CD4-positive, alpha-beta T cell treated with Interleukin-6 at 100 ng/mL for 8 hours (primary cell): Measurements from ENCODE around the gene CARS1.

ENCODE experiments used
- DNase-seq: peaks from one replicate; pipeline ENCODE4 v3.0.0-alpha.2; 2020; ENCODE audit warnings: mixed read lengths, low spot score

The CARS1 gene

DNA sequence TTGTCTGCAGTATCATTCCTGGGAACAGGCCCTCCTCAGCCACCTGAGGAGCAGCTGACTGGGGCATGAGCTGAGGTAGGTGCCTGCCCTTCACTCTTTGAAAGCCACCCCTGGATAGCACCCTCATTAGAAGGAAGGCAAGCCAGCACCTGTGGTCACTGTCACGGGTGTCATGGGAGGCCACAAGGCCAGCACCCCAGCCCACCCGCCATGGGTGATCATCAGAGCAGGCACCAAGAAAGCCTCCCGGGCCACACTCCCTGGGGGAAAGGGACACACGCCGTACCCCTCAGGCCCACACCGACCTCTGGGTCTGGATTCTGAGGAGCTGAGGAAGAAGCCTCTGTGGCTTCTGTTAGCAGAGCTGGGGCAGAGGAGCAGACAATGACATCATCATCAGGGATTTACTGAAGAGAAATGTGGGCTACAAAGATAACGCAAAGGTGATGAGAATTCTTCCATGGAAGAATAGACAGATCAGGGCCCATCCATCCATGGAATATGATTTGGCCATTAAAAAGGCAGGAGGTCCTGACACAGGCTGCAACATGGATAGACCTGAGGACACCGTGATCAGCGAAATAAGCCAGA is 48.4 kb downstream of the CARS1 start:
- DNase-seq, result no peak

DNA sequence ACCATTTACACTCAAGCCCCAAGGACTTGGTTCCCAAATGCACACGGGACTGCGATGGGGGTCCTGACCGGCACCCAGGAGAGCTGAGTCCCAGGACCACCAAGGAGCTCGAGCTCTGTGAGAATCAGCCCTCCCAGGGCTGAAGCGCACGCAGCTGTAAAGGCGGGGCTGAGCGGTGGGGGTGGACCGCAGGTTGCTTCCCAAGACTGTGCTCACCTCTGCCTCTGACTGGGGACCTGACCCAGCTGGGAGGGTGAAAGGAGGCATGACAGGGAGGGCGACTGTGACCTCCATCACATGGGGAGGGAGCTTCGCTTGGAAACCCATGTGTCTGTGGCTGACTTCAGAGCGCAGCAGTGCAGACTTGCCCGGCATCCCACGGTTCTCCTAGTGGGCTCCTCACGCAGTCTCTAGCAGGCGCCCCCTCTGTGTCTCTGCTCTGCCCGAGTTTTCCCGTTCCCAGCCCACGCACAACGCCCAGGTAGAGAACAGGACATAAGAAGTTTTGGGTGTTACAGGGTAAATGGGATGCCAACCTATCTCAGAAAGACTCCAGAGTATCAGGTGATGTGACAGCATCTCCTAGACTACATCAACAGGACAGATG is 49.7 kb downstream of the CARS1 start:
- DNase-seq, result no peak

DNA sequence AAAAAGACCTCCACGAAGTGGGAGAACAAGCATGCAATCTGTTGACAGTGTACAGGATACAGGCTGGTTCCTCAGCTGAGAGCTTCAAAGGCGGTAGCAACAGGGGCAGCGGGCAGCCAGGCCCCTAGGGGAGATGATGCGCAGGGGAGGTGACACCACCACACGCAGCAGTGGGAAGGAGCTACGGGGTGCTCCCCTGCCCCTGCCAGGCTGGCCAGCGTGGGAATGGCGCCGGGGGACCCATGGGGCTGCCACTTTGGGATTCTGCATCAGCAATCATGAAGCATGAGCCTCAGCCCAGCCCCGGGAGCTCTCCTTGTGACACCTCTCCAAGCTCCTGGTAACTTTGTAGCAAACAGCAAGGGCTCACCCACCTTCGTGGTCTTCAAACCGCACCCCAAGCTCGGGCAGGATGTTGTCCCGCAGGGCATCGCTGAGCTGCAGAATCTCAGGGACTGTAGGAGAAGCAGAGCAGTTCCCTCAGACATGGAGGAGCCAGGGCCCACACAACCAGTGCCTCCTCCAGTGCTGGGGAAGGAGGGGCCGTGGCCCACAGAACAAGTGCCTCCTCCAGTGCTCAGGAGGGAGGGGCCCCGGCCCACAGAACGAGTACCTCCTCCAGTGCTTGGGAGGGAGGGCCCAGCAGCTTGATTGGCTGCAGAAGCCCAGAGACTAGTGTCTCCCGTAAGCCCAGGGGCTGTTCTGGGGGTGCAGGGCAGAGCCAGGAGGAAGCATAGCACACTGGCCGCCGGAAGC is 50.5 kb downstream of the CARS1 start:
- DNase-seq, result no peak

DNA sequence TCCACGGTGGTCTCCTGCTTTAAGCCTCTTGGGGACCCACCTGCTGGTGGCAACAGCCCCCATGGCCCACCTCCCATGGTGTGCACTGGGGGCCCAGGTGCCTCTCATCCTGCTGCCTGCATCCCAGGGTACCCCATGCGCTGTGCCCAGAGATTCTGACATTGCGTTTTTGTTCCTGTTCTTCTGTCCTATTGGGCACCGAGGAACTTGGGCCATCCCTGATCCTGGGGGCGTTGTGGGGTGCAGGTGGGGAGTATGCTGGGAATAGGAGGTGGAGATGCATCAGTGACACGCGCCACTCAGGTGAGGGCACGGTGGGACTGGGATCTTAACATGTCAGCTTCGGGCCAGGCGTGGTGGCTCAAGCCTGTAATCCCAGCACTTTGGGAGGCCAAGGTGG is 52.7 kb downstream of the CARS1 start:
- no peak for DNase-seq

DNA sequence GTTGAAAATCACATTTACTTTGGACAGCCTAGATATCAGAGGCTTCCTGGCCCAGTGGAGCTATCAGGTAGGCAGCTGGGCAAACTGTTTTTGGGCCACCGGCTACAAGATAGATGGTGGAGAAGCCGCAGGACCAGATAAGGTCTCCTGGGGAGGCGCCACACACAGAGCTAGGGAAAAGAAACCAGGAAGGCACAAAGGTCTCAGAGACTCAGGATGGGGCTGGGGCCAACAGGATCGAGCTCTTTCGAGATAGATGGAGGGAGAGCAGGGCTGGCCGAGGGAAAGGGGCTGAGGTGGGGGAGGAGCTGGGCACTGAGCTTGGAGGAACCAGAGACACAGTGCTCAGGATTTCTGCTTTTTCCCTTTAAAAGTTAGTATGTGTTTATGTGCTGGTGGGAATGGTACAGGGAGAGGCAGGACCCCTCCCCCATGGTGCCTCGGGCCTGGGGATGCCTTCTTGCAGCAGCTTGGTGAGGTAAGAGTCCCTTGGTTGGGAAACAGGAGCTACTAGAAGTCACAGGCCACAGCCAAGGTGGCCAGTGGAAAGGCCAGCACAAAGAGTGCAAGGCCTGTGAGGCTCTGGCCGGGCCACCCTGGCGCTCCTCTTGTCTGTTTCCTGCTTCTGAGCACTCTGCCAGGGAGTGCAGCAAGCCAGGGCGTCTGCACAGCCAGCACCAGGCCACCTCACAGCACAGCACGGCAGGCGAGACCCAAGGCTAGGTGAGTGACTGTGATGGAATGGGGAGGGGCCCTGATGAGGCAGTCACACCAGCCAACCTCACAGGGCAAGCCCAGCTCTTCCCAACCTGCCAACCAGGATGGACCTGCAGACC is 53.6 kb downstream of the CARS1 start:
- DNase-seq, result no peak

DNA sequence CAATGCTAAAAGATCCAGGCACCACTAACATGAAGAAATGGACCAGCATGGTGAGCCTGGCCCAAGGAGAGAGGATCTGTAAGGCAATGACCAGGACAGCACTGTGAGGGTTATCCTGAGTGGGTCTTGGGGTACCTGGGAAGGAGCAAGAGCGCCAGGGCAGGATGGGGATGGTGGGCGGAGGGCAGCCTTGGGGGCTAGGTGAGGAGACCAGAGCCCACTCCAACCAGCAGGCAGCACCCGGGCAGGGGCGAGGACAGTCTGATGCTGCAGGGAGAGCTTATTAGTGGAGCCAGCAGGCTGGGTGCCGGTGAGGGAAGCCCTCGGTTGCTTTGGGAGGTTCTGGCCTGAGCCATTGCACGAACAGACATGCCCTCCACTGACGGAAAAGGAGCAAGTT is 54.4 kb downstream of the CARS1 start:
- DNase-seq, result no peak

DNA sequence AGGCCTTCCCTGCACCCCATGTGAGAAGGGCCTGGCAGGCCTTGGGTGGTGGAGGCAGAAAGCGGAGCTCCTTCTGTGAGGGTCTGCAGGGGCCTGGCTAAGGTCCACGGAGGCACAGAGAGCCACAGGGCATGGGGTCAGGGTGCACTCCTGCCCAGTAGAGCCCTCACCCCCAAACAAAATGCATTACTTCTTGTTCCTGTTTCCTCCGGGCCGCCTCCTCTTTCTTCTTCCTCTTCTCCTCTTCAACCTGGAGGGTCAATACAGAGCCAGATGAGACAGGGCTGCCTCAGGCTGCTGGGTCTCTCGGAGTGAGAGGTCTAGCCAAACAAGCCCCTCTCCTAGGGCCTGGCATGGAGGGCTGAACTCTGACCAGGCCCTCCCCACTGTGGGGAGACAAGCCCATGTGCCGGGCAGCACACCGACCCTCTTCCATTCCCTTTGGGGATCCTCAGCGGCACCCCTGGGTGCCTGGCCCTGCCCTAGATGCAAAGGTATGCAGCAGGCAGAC is 54.8 kb downstream of the CARS1 start:
- DNase-seq, result no peak

DNA sequence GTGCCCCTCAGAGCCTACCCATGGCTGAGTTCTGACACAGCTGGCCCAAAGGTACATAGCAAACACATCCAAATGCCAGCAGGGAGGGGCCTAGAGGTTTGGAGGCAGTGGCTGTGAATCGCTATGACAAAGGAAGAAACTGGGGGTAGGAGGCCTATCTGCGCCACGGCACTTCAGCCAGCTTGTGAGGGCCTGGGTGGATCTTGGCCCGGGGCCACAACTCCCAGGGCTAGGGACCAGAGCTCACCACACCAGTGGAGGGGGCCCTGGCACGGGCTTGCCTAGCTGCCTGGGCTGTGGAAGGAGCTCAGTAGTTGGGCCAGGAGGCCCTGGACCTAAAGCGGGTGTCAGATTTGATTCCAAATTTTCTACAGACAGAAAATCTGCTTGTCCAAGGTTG is 55.7 kb downstream of the CARS1 start:
- no peak for DNase-seq

DNA sequence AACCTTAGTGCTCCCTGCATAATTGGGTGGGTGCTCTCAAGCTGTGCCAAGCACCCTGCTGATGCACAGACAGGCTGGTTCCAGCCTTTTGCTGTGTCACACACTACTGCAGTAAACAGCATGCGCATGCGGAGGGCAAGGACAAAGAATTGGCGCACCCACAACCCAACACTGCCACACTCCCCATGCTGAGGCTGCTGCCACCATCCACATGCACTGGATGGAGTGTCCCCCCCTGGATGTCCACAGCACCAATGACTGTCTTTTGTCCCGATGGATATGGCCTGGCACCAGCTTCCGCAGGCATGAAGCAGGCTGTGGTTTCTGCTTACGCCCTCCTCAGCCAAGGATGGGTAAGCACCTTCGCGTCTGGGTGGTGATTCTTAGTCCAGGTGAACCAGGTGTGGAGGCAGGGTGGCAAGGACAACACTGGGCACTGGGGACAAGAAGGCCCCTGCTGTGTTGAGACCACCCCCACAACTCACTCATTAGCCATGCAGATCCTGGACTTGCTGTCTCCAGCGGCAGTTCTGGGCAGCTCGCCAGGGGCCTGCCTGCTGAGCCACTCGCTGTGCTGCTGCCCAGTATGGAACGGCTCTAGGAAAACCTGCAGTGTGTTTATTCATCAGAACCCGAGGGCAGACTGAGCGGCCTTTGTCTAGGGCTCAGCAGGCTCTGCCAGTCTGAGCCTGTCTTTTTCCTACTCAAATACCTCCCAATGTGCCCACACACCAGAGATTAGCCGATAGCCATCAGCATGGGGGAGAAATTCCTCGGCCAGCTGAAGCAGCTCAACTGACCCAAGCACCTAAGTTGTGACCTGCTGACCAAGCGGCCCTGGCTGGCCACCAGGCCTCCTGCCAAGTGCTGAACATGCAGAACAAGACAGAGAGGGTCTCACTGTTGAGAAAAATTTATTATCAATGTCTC is 56.9 kb downstream of the CARS1 start:
- DNase-seq, result no peak

DNA sequence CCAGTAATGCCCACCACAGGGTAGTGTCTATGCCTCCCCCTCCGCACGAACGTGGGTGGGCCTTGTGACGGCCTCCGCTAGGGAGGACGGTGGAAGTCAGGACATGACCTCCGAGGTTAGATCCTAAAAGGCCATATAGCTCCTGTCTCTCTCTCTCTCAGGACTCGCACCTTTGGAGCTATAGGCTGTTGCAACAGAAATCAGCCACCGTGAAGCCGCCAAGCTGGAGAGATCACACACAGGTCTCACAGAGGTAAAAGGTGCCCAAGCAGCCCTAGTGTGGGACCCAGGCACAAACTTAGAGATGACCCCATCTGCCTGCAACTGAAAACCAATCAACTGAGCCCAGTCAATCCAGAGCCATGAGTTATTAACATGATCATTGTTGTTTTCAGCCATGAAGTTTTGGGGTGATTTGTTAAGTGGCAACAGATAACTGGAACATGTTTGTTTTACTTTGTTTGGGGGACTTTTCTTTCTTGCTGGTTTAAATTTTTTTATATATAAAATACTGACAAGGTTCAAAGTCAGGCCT is 57.7 kb downstream of the CARS1 start:
- DNase-seq, result no peak

DNA sequence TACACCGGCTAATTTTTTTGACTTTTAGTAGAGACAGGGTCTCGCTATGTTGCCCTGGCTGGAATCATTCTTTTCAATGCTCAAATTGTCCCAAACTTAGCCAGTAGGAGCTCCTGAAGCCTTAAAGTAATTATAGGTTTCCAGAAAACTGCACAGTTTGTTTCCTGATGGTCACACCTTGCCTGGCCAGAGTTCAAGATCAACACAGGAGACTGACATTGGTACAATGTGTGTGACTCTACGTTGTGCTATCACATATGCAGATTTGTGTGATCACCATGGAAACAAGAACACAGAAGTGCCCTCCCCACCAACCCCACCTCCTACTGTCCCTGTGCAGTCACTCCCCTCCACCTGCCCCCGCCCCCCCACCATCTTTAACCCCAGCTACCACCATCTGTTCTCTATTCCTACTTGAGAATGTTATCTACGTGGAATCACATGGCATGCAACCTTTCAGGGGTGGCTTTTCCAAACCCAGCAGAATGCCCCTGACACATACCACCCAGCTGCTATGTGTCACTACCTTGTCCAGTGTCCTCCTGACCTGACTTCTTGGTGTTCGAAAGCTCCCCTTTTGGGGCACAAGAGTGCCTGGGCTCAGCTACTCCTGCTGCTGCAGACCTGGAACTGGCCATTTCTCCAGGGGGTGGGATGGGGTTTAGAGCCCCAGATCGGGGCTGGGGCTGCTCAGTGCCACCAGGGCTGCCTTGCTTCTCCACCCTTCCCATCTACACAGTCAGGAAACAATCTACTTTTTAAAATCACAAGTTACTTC is 59.0 kb downstream of the CARS1 start:
- DNase-seq, result no peak

DNA sequence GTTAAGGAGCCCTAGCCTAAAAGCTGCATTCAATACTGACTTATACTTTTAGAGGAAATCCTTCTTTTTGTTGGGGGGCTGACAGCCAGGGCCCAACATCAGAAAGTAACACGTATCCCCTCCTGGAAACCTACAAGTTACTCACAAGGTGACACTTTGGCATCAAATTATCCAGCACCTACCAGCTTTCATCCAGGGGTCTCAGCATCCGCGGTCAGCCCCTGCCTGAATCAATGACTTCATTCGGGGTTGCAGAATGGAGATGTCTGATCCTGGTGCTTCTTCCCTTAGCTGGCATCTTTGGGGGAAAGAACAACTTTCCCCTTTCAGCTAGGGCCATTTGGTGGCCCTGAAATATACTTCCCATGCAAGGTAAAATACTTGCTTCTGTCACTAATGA is 59.8 kb downstream of the CARS1 start:
- no peak for DNase-seq

DNA sequence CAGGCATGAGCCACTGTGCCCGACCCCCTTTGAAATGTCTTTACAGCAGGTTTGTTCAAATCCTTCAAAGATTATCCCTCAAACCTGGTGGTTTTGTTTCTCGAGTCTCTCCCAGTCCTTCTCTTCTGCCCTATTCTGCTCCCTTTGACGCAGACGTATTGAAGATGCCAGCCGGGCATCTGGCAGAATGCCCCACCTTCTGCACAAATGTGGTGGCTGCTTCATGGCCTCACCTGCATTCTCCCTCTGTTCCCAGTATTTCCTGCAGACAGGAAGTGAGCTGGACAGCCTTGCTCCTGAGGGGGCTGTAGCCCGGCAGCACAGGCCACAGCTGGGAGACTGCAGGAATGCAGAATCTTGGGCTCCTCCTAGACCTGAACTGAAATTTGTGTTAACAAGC is 60.2 kb downstream of the CARS1 start:
- DNase-seq, result no peak

DNA sequence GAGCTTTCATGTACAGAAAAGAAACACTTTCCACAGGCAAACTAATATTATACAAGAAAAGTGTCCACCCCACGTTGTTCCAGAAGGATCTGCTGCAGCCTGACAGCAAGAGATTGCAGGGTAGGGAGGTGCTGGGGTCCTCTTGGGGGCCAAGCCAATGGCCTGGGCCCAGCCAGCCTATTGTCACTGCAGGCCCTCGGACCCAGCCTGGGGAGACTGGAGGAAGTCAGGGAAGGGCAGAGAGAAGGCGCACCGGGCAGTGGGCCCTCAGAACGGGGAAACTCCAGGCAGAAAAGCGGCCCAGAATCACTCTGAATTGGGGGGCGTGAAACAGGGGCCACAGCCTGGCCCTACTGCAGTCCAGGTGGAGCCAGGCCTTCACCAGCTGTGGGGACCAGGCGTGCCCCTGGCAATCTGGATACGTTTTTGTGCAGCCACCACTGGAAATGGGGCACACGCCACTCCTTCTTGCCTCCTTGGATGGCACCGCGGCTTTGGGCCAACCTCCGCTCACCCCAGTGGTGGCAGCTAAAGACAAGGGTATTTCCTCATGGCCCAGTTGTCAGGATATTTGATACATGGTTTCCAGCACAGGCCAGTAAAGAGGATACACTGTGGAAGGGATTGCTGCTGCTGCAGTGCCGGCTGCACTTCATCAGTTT is 61.2 kb downstream of the CARS1 start:
- no peak for DNase-seq

DNA sequence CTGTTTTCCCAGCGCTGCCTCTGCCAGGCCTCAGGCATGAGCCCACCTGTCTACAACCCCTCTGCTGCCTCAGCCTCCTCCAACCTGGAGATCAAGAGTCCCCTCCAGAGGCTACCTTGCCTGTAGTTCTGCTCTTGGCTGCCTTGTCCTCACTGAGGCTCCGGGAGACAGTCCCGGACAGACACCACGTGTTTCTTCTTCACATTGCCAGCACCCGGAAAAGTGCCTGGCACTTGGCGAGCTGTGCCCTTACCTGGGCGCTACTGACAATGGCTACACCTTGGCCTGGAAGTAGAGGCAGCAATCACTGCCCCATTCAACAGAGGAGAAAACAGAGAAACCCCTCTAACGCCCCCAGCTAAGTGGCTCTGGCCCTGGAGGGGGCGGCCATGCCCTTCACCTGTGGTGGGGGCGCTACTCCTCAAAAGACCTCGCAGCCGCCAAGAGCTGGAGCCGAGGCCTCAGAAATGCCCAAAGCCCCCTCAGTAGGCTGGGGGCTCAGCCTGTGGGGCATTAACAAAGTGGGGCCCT is 62.1 kb downstream of the CARS1 start:
- DNase-seq, result no peak

DNA sequence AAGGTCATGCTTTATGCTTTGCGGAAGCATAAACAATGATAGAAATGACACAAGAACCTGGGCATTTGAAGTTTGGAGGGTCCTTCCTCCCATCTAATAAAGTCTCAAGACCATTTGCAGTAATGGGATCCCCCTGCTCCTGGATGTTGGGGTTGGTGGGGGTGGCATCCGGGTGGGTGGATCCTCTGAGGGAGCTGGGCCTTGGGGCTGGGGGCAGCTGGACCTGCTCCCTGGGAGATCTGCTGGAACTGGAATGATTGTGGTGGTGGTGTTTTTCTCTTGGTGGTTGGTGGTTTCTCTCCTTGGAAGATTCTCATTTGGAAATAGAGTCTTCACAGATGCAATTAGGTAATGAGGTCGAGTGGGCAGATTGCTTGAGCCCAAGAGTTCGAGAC is 62.9 kb downstream of the CARS1 start:
- no peak for DNase-seq

DNA sequence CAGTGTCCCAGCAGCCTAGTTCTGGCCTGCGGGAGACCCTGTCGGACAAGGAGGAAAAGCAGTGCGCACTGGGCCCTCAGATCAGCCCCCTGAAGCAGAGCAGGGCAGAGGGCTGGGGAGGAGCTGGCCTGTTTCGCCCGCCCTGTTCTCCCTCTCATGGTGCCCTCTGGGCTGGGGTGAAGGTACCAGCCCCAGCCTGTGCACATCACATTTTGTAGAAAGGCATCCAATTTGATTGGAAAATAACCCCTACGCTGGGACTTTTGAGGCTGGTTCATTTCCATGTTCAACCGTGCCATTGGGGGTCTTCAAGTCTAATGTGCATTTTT is 64.3 kb downstream of the CARS1 start:
- no peak for DNase-seq

DNA sequence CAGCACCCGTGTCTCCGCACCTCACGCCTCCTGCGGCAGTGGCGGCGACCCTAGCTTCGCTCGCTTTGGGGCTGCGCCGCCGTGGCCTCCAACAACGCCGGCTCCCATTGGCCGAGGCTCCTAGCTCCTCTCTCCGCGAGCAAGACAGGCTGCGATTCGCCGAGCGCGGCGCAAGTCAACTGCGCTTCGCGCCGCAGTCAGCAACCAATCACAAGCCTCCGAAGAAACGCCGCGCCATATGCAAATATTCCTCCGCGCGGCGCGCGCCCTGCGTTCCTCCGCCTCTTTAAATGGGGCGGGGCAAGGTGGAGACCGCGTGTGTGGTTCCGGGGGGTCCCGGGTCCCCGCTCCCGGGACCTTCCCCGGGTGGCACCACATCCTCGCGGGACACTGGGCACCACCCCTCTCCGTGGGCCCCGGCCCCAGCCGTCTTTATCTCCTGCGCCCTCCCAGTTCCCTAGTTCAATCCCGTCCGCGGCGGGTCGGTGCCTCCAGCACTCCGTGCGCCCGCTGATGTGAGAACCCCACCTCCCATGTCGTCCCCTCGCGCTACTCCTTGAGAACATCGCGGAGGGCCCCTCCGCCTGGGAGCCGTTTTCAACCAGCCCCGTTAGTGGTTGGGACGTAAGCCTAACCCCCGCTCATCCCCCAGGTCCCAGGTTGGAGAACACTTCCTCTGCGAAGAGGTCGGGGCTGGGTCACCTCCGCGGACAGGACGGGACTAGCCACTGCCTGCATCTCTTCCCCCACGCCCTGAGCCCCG is 64.8 kb downstream of the CARS1 start, which contains the start of gene NAP1L4:
Gene NAP1L4 (minus strand): TSS at position 96 of the 763 bp plus-strand sequence. CDS start 13,109 bp downstream, outside the sequence.
- peak; percentile 96 for DNase-seq
